ENCODE data around the gene USP49. TPM values are rescaled to one million over a fixed set of nuclear protein-coding genes. Genes with fewer than 3 reads are reported as not detected.

The USP49 gene
- total RNA-seq, 5 donors from 2014 or later (not counting 1 experiment from before 2014, with no cell fraction given) = 2.5 to 5.2 (median 3.3) TPM

- Histone ChIP-seq H3K9me3 (no peaks in the 10 kb centered on the region), H3K4me1 (ENCODE audit: control insufficient read depth in 1 of 2, extremely low read depth in 1 of 2, insufficient read depth in 2 of 2, low read length in 2 of 2) (peaks cover 2 to 3% of the 10 kb centered on the region in 2 experiments), H3K36me3 (ENCODE audit: control insufficient read depth in 2 of 2, extremely low read depth in 1 of 2, insufficient read depth in 1 of 2, low read length in 1 of 2) (no peaks in the 10 kb centered on the region), H3K4me3 (ENCODE audit: control insufficient read depth in 1 of 2, extremely low read depth in 1 of 2, low read length in 1 of 2) (no peak overlapping the region), H3K27ac (ENCODE audit: low read length) (no peak overlapping the region), H3K27me3 (replicated peaks in 1 of 2; ENCODE audit: control insufficient read depth in 2 of 2, extremely low read depth in 1 of 2, insufficient read depth in 2 of 2, low read length in 1 of 2) (peaks cover 0 to 10% of the 10 kb centered on the region in 2 experiments)
- H3K36me3 Mint-ChIP-seq = no peaks in the 10 kb centered on the region
- ChIA-PET POLR2A (no interaction called here), CTCF (no interaction called here)
- H3K27me3 Mint-ChIP-seq = peaks cover 0 to 3% of the 10 kb centered on the region in 2 donors
- H3K9me3 Mint-ChIP-seq = no peaks in the 10 kb centered on the region
- H3K4me1 Mint-ChIP-seq = peaks cover 0 to 3% (median 0%) of the 10 kb centered on the region in 3 donors
- WGBS (ENCODE audit: insufficient coverage) = 73% methylated on average over 7 of the region's 13 CpGs
- no peak overlapping the region for H3K27ac Mint-ChIP-seq
- ATAC-seq (replicated peaks in 1 of 4) (no peak), DNase-seq (no peak)
- H3K4me3 Mint-ChIP-seq = no peak overlapping the region
Observed at GRCh38 chr6:41759106-41759904, 135.9 kb downstream of the USP49 start.

- Mint-ChIP-seq H3K9me3 (no peaks in the 10 kb centered on the region), H3K27me3 (peaks cover 0 to 3% of the 10 kb centered on the region in 2 donors), H3K36me3 (no peaks in the 10 kb centered on the region), H3K4me1 (peaks cover 0 to 3% (median 0%) of the 10 kb centered on the region in 3 donors), H3K4me3 (no peak overlapping the region), H3K27ac (no peak overlapping the region)
- 96% methylated on average over 3 of the region's 6 CpGs for whole genome bisulfite sequencing (ENCODE audit: insufficient coverage)
- ATAC-seq (replicated peaks in 1 of 4) (no peak), DNase-seq (no peak)
- no peak overlapping the region for H3K27ac ChIP-seq (ENCODE audit: low read length)
- H3K36me3 ChIP-seq (ENCODE audit: control insufficient read depth in 2 of 2, extremely low read depth in 1 of 2, insufficient read depth in 1 of 2, low read length in 1 of 2) = no peaks in the 10 kb centered on the region
- ChIA-PET CTCF (no interaction called here), POLR2A (no interaction called here)
- H3K4me3 ChIP-seq (ENCODE audit: control insufficient read depth in 1 of 2, extremely low read depth in 1 of 2, low read length in 1 of 2) = no peak overlapping the region
- H3K27me3 ChIP-seq (replicated peaks in 1 of 2; ENCODE audit: control insufficient read depth in 2 of 2, extremely low read depth in 1 of 2, insufficient read depth in 2 of 2, low read length in 1 of 2) = peaks cover 0 to 10% of the 10 kb centered on the region in 2 experiments
- H3K4me1 ChIP-seq (ENCODE audit: control insufficient read depth in 1 of 2, extremely low read depth in 1 of 2, insufficient read depth in 2 of 2, low read length in 2 of 2) = peaks cover 2 to 3% of the 10 kb centered on the region in 2 experiments
- no peaks in the 10 kb centered on the region for H3K9me3 ChIP-seq
Observed at GRCh38 chr6:41758641-41759035, 136.5 kb downstream of the USP49 start.

GRCh38 chr6:41757931-41758640 lies 137.1 kb downstream of the USP49 start:
- Mint-ChIP-seq H3K9me3 (no peaks in the 10 kb centered on the region), H3K4me3 (no peak overlapping the region), H3K36me3 (no peaks in the 10 kb centered on the region), H3K4me1 (peaks cover 0 to 3% (median 0%) of the 10 kb centered on the region in 3 donors), H3K27ac (no peak overlapping the region), H3K27me3 (peaks cover 0 to 2% of the 10 kb centered on the region in 2 donors)
- Histone ChIP-seq H3K9me3 (no peaks in the 10 kb centered on the region), H3K27me3 (replicated peaks in 1 of 2; ENCODE audit: control insufficient read depth in 2 of 2, extremely low read depth in 1 of 2, insufficient read depth in 2 of 2, low read length in 1 of 2) (peaks cover 0 to 10% of the 10 kb centered on the region in 2 experiments), H3K4me1 (ENCODE audit: control insufficient read depth in 1 of 2, extremely low read depth in 1 of 2, insufficient read depth in 2 of 2, low read length in 2 of 2) (peaks cover 2 to 3% of the 10 kb centered on the region in 2 experiments), H3K27ac (ENCODE audit: low read length) (no peak overlapping the region), H3K4me3 (ENCODE audit: control insufficient read depth in 1 of 2, extremely low read depth in 1 of 2, low read length in 1 of 2) (no peak overlapping the region), H3K36me3 (ENCODE audit: control insufficient read depth in 2 of 2, extremely low read depth in 1 of 2, insufficient read depth in 1 of 2, low read length in 1 of 2) (no peaks in the 10 kb centered on the region)
- ATAC-seq (replicated peaks in 1 of 4) (no peak), DNase-seq (no peak)
- ChIA-PET POLR2A (no interaction called here), CTCF (no interaction called here)
- WGBS (ENCODE audit: insufficient coverage) = 83% methylated on average over 2 of the region's 8 CpGs

- H3K4me1 Mint-ChIP-seq = peaks cover 0 to 3% (median 0%) of the 10 kb centered on the region in 3 donors
- no peak overlapping the region for H3K4me3 ChIP-seq (ENCODE audit: control insufficient read depth in 1 of 2, extremely low read depth in 1 of 2, low read length in 1 of 2)
- H3K4me3 Mint-ChIP-seq = no peak overlapping the region
- H3K4me1 ChIP-seq (ENCODE audit: control insufficient read depth in 1 of 2, extremely low read depth in 1 of 2, insufficient read depth in 2 of 2, low read length in 2 of 2) = peaks cover 2 to 3% of the 10 kb centered on the region in 2 experiments
- 86% methylated on average over 2 of the region's 6 CpGs for WGBS (ENCODE audit: insufficient coverage)
- H3K36me3 Mint-ChIP-seq = no peaks in the 10 kb centered on the region
- peaks cover 0 to 12% of the 10 kb centered on the region in 2 experiments for H3K27me3 ChIP-seq (replicated peaks in 1 of 2; ENCODE audit: control insufficient read depth in 2 of 2, extremely low read depth in 1 of 2, insufficient read depth in 2 of 2, low read length in 1 of 2)
- POLR2A ChIA-PET = interaction anchor here in 1 of 2 donors (0.6 kb wide), 1 partner anchor 9 kb away, joined by 3 read pairs; no protein-coding TSS in a partner anchor
- no peaks in the 10 kb centered on the region for H3K27me3 Mint-ChIP-seq
- ATAC-seq (replicated peaks in 1 of 4) (no peak), DNase-seq (no peak)
- no peaks in the 10 kb centered on the region for H3K9me3 ChIP-seq
- no peaks in the 10 kb centered on the region for H3K36me3 ChIP-seq (ENCODE audit: control insufficient read depth in 2 of 2, extremely low read depth in 1 of 2, insufficient read depth in 1 of 2, low read length in 1 of 2)
- no peak overlapping the region for H3K27ac Mint-ChIP-seq
- H3K9me3 Mint-ChIP-seq = no peaks in the 10 kb centered on the region
- CTCF ChIA-PET = no interaction called here
- no peak overlapping the region for H3K27ac ChIP-seq (ENCODE audit: low read length)
Observed at GRCh38 chr6:41757271-41757670, 137.9 kb downstream of the USP49 start.

- no peak overlapping the region for H3K4me3 Mint-ChIP-seq
- ChIA-PET CTCF (interaction anchor here in 1 of 2 donors (0.7 kb wide), 1 partner anchor 155 kb away, joined by 3 read pairs; no protein-coding TSS in a partner anchor), POLR2A (no interaction called here)
- no peaks in the 10 kb centered on the region for H3K36me3 Mint-ChIP-seq
- no peaks in the 10 kb centered on the region for H3K27me3 Mint-ChIP-seq
- Histone ChIP-seq H3K4me1 (ENCODE audit: control insufficient read depth in 1 of 2, extremely low read depth in 1 of 2, insufficient read depth in 2 of 2, low read length in 2 of 2) (peaks cover 2 to 3% of the 10 kb centered on the region in 2 experiments), H3K9me3 (no peaks in the 10 kb centered on the region), H3K4me3 (ENCODE audit: control insufficient read depth in 1 of 2, extremely low read depth in 1 of 2, low read length in 1 of 2) (no peak overlapping the region), H3K27me3 (replicated peaks in 1 of 2; ENCODE audit: control insufficient read depth in 2 of 2, extremely low read depth in 1 of 2, insufficient read depth in 2 of 2, low read length in 1 of 2) (peaks cover 0 to 12% of the 10 kb centered on the region in 2 experiments), H3K27ac (ENCODE audit: low read length) (no peak overlapping the region), H3K36me3 (ENCODE audit: control insufficient read depth in 2 of 2, extremely low read depth in 1 of 2, insufficient read depth in 1 of 2, low read length in 1 of 2) (no peaks in the 10 kb centered on the region)
- no peak overlapping the region for H3K27ac Mint-ChIP-seq
- no peak for DNase-seq
- ATAC-seq (replicated peaks in 1 of 4) = peak in 2 of 4 experiments; percentile 36
- 27% methylated on average over 6 of the region's 13 CpGs for WGBS (ENCODE audit: insufficient coverage)
- H3K9me3 Mint-ChIP-seq = no peaks in the 10 kb centered on the region
- peaks cover 0 to 3% (median 0%) of the 10 kb centered on the region in 3 donors for H3K4me1 Mint-ChIP-seq
Observed at GRCh38 chr6:41756354-41756753, 138.8 kb downstream of the USP49 start.

- Histone ChIP-seq H3K9me3 (no peaks in the 10 kb centered on the region), H3K4me1 (ENCODE audit: control insufficient read depth in 1 of 2, extremely low read depth in 1 of 2, insufficient read depth in 2 of 2, low read length in 2 of 2) (peaks cover 2 to 3% of the 10 kb centered on the region in 2 experiments), H3K36me3 (ENCODE audit: control insufficient read depth in 2 of 2, extremely low read depth in 1 of 2, insufficient read depth in 1 of 2, low read length in 1 of 2) (no peaks in the 10 kb centered on the region), H3K27ac (ENCODE audit: low read length) (no peak overlapping the region), H3K27me3 (replicated peaks in 1 of 2; ENCODE audit: control insufficient read depth in 2 of 2, extremely low read depth in 1 of 2, insufficient read depth in 2 of 2, low read length in 1 of 2) (peaks cover 0 to 12% of the 10 kb centered on the region in 2 experiments), H3K4me3 (ENCODE audit: control insufficient read depth in 1 of 2, extremely low read depth in 1 of 2, low read length in 1 of 2) (no peak overlapping the region)
- ChIA-PET CTCF (interaction anchor here in 1 of 2 donors (0.7 kb wide), 1 partner anchor 155 kb away, joined by 3 read pairs; no protein-coding TSS in a partner anchor), POLR2A (no interaction called here)
- peaks cover 0 to 3% (median 0%) of the 10 kb centered on the region in 3 donors for H3K4me1 Mint-ChIP-seq
- no peak overlapping the region for H3K27ac Mint-ChIP-seq
- no peak overlapping the region for H3K4me3 Mint-ChIP-seq
- WGBS (ENCODE audit: insufficient coverage) = 73% methylated on average over 4 of the region's 4 CpGs
- no peaks in the 10 kb centered on the region for H3K36me3 Mint-ChIP-seq
- no peaks in the 10 kb centered on the region for H3K9me3 Mint-ChIP-seq
- DNase-seq (no peak), ATAC-seq (replicated peaks in 1 of 4) (no peak)
- no peaks in the 10 kb centered on the region for H3K27me3 Mint-ChIP-seq
Observed at GRCh38 chr6:41755895-41756294, 139.3 kb downstream of the USP49 start.

Data from T-cell (primary cell).